Hepatocyte (in vitro differentiated cells): ENCODE results near the gene TSPY8.
"Not testable (repeated sequence)": the region's sequence is repeated elsewhere in the genome, so short reads cannot be mapped to it uniquely, and the experiment has no call there.

ENCODE experiments used
- CTCF ChIP-seq: fragments of 200-600 bp; sonication (generic); IDR thresholded peaks from 2 replicates; pipeline ENCODE4 v1.5.1; 2016; ENCODE audit warnings: antibody characterized with exemption, mild to moderate bottlenecking; ENCODE audit not compliant: poor library complexity
- EZH2 ChIP-seq: fragments of 200-600 bp; sonication (generic); IDR thresholded peaks from 2 replicates; pipeline ENCODE4 v1.6.1; 2016; ENCODE audit warnings: antibody characterized with exemption, mild to moderate bottlenecking, borderline replicate concordance

- not testable (repeated sequence) for TF ChIP-seq CTCF, EZH2
Observed at GRCh38 chrY:9337164-9337563, 20.4 kb upstream of the TSPY8 start, which contains the start of gene TSPY4.
